Keratinocyte (primary cell): ENCODE data around the gene TRIM4. TPM values are rescaled to one million over a fixed set of nuclear protein-coding genes. Genes with fewer than 3 reads are reported as not detected.
"Not testable (repeated sequence)": the region's sequence is repeated elsewhere in the genome, so short reads cannot be mapped to it uniquely, and the experiment has no call there.

Source experiments
- DNase-seq: peaks from one replicate; pipeline ENCODE4 v3.0.0-alpha.2; 2011; ENCODE audit warnings: low read depth, missing footprints, low spot score
- FAIRE-seq: peaks from 2 replicates; lab custom pipeline; 2011; peaks lifted over from hg19 to GRCh38; lab: Jason Lieb, UNC
- H2AFZ ChIP-seq: 2 replicates; pipeline ENCODE4 v1.6.0; 2012; ENCODE audit warnings: low read length, control low read depth, inconsistent platforms; ENCODE audit not compliant: control insufficient read depth
- H3K27ac ChIP-seq: 2 replicates; pipeline ENCODE4 v1.5.1; 2011; ENCODE audit warnings: low read length; ENCODE audit not compliant: control insufficient read depth, insufficient read depth
- H3K27me3 ChIP-seq: 3 replicates; pipeline ENCODE4 v1.6.0; 2011; ENCODE audit warnings: low read length; ENCODE audit not compliant: control insufficient read depth, insufficient read depth; ENCODE audit errors: extremely low read depth
- H3K36me3 ChIP-seq, 2 experiments: 2 replicates in 1 of 2; 3 replicates in 1 of 2; pipeline ENCODE4 v1.5.1; 2011; ENCODE audit warnings: low read length in 2 of 2, mild to moderate bottlenecking in 1 of 2; ENCODE audit not compliant: control insufficient read depth in 2 of 2, insufficient read depth in 2 of 2; ENCODE audit errors: extremely low read depth in 1 of 2
- H3K4me1 ChIP-seq: 3 replicates; pipeline ENCODE4 v1.5.1; 2011; ENCODE audit warnings: low read length; ENCODE audit not compliant: control insufficient read depth, insufficient read depth; ENCODE audit errors: extremely low read depth
- H3K4me2 ChIP-seq: 3 replicates; pipeline ENCODE4 v1.6.0; 2011; ENCODE audit warnings: low read depth, low read length; ENCODE audit not compliant: control insufficient read depth, insufficient read depth; ENCODE audit errors: extremely low read depth
- H3K4me3 ChIP-seq, 3 experiments: fragments of 200-600 bp in 1 of 3; sonication (generic) in 1 of 3; 2 replicates in 2 of 3; 3 replicates in 1 of 3; pipeline ENCODE4 v1.5.1; 2011 to 2016; ENCODE audit warnings: low read length in 3 of 3, mild to moderate bottlenecking in 3 of 3, control low read depth in 2 of 3, inconsistent platforms in 1 of 3, low read depth in 1 of 3, mixed read lengths in 1 of 3, mixed run types in 1 of 3, moderate library complexity in 1 of 3; ENCODE audit not compliant: control insufficient read depth in 2 of 3, insufficient read depth in 2 of 3; ENCODE audit errors: extremely low read depth in 1 of 3
- H3K79me2 ChIP-seq: 2 replicates; pipeline ENCODE4 v1.6.0; 2012; ENCODE audit warnings: low read length; ENCODE audit not compliant: control insufficient read depth, insufficient read depth
- H3K9ac ChIP-seq: 3 replicates; pipeline ENCODE4 v1.6.0; 2011; ENCODE audit warnings: low read length; ENCODE audit not compliant: control insufficient read depth, insufficient read depth; ENCODE audit errors: extremely low read depth
- H3K9me1 ChIP-seq: 3 replicates; pipeline ENCODE4 v1.6.0; 2011; ENCODE audit warnings: low read length; ENCODE audit not compliant: control insufficient read depth, insufficient read depth; ENCODE audit errors: extremely low read depth
- H3K9me3 ChIP-seq: 2 replicates; pipeline ENCODE4 v1.5.1; 2012; ENCODE audit warnings: low read depth, low read length; ENCODE audit not compliant: control insufficient read depth
- H4K20me1 ChIP-seq: 3 replicates; pipeline ENCODE4 v1.6.0; 2011; ENCODE audit warnings: low read length; ENCODE audit not compliant: control insufficient read depth, insufficient read depth; ENCODE audit errors: extremely low read depth
- CTCF ChIP-seq, 3 experiments: IDR thresholded peaks in 1 of 3; conservative IDR thresholded peaks in 1 of 3; optimal IDR thresholded peaks in 1 of 3; 2 replicates in 2 of 3; 3 replicates in 1 of 3; pipeline versions ENCODE3 to v1.5.1; 2011; ENCODE audit warnings: low read length in 3 of 3, mild to moderate bottlenecking in 3 of 3, moderate library complexity in 2 of 3, control low read depth in 1 of 3, inconsistent platforms in 1 of 3; ENCODE audit not compliant: insufficient read depth in 2 of 3; ENCODE audit errors: extremely low read depth in 1 of 3
- EZH2 ChIP-seq: IDR thresholded peaks from one replicate; pipeline ENCODE4 v1.6.1; 2012; ENCODE audit warnings: inconsistent platforms, mild to moderate bottlenecking, low read length, moderate library complexity
- dilution Hi-C: fragments of 300-500 bp; cut with MboI; formaldehyde crosslinking; loops from one replicate; pipeline ENCODE4 v1.7.0; 2020; ENCODE audit warnings: low sequenced_read_pairs; ENCODE audit not compliant: extremely low pct_ligation_motif_present
- polyA plus RNA-seq, 5 experiments: library from polyadenylated mRNA; depleted of rRNA in 3 of 5; stranded (reverse) in 3 of 5; stranded (forward) in 1 of 5; unstranded in 1 of 5; fragments of >200 nt; gene quantifications; 1 replicate in 1 of 5; 2 replicates in 3 of 5; 3 replicates in 1 of 5; pipeline versions ENCODE4 v1.2.1 to v1.2.3, GENCODE V29; 2011 to 2012; ENCODE audit warnings: missing spikeins in 2 of 5, low read depth in 1 of 5, low replicate concordance in 1 of 5

TRIM4 gene
- polyA plus RNA-seq, 1 donor (not counting 4 experiments of a cell fraction or from before 2014, with no cell fraction given): 25.5 TPM

GRCh38 chr7:99876491-99876890, 42.8 kb downstream of the TRIM4 start:
- no peak overlapping the region for H3K4me2 ChIP-seq
- H3K27ac ChIP-seq: no peak overlapping the region
- H2AFZ ChIP-seq: no peak overlapping the region
- no peak for FAIRE-seq
- H3K9me1 ChIP-seq: no peaks in the 10 kb centered on the region
- no peaks in the 10 kb centered on the region for H3K27me3 ChIP-seq
- dilution Hi-C loops: no loop called here
- H3K36me3 ChIP-seq: no peaks in the 10 kb centered on the region
- TF ChIP-seq CTCF (optimal IDR thresholded peaks at IDR 0.05 in 1 of 3, IDR thresholded peaks at IDR 0.05 in 1 of 3, conservative IDR thresholded peaks at IDR 0.05 in 1 of 3; ENCODE audit: extremely low read depth in 1 of 3, insufficient read depth in 2 of 3, low read length in 3 of 3): peak in 1 of 3 experiments; percentile 19
- TF ChIP-seq EZH2: no peak
- H3K9ac ChIP-seq: no peak overlapping the region
- H4K20me1 ChIP-seq: no peaks in the 10 kb centered on the region
- no peaks in the 10 kb centered on the region for H3K4me1 ChIP-seq
- H3K79me2 ChIP-seq: no peaks in the 10 kb centered on the region
- H3K9me3 ChIP-seq: no peaks in the 10 kb centered on the region
- H3K4me3 ChIP-seq: no peak overlapping the region
- DNase-seq: no peak

GRCh38 chr7:99868246-99868645, 51.1 kb downstream of the TRIM4 start:
- H3K27me3 ChIP-seq: no peaks in the 10 kb centered on the region
- no peak overlapping the region for H3K27ac ChIP-seq
- TF ChIP-seq CTCF (optimal IDR thresholded peaks at IDR 0.05 in 1 of 3, IDR thresholded peaks at IDR 0.05 in 1 of 3, conservative IDR thresholded peaks at IDR 0.05 in 1 of 3; ENCODE audit: extremely low read depth in 1 of 3, insufficient read depth in 2 of 3, low read length in 3 of 3): no peak
- TF ChIP-seq EZH2: no peak
- H4K20me1 ChIP-seq: no peaks in the 10 kb centered on the region
- H3K4me1 ChIP-seq: no peaks in the 10 kb centered on the region
- H3K4me2 ChIP-seq: no peak overlapping the region
- no peaks in the 10 kb centered on the region for H3K36me3 ChIP-seq
- H3K4me3 ChIP-seq: no peak overlapping the region
- H3K79me2 ChIP-seq: no peaks in the 10 kb centered on the region
- no peak for DNase-seq
- dilution Hi-C loops: no loop called here
- no peak for FAIRE-seq
- no peaks in the 10 kb centered on the region for H3K9me3 ChIP-seq
- no peak overlapping the region for H2AFZ ChIP-seq
- H3K9ac ChIP-seq: no peak overlapping the region
- no peaks in the 10 kb centered on the region for H3K9me1 ChIP-seq

- H3K79me2 ChIP-seq, H3K36me3 ChIP-seq, H3K9me3 ChIP-seq, H3K27me3 ChIP-seq, DNase-seq, FAIRE-seq, dilution Hi-C loops, H4K20me1 ChIP-seq, H3K4me1 ChIP-seq, H3K4me2 ChIP-seq, H3K9me1 ChIP-seq, H3K4me3 ChIP-seq, H3K27ac ChIP-seq, H2AFZ ChIP-seq, H3K9ac ChIP-seq: not testable (repeated sequence)
Measured at GRCh38 chr7:99867477-99867876, 51.9 kb downstream of the TRIM4 start.
